NCI-H2227 (cell line): ENCODE measurements around the gene NR2C1.
"Not testable (repeated sequence)": the region's sequence is repeated elsewhere in the genome, so short reads cannot be mapped to it uniquely, and the experiment has no call there.

Source experiments
- DNase-seq: peaks from one replicate; lab custom pipeline; 2025; ENCODE audit not compliant: unreplicated experiment; lab: John Stamatoyannopoulos, UW

NR2C1 gene

DNA sequence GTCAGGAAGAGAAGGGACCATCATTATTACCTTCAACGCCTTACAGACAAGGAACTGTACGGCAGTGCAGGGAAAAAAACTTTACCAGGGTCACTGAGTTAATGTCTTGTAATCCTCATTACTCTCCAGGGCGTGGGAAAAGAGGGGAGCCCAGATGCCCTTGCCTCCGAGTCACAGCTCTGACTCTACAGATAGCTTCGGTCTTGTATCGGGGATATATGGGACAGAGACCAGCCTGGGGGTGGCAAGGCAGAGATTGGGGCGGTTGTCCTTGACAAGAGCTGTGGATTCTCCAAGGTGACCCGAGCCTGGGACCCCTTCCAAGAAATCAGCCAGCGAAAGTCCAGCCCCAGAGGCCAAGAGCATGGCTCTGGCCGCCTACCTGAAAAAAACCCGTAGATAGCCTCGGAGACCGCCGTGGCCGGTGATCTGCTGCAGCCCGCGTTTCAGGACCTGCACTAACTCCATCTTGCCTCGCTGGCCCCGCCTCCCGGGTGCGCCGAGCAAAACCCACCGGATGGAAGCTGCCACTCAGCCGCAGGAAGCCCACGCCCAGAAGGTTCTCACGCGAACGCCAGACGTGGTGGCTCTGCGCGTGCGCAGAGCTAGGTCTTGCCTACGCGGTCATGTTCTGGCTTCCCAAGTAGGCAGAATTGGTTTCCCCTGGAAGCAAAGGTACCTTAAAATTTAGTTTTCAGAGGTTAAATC lies 70.1 kb downstream of the NR2C1 start, which contains the start of gene NDUFA12:
TSS of gene NDUFA12 (minus strand) at position 485 of the 708 bp plus-strand sequence. CDS start at position 468, 17 bp downstream.
- peak; percentile 99 for DNase-seq

DNA sequence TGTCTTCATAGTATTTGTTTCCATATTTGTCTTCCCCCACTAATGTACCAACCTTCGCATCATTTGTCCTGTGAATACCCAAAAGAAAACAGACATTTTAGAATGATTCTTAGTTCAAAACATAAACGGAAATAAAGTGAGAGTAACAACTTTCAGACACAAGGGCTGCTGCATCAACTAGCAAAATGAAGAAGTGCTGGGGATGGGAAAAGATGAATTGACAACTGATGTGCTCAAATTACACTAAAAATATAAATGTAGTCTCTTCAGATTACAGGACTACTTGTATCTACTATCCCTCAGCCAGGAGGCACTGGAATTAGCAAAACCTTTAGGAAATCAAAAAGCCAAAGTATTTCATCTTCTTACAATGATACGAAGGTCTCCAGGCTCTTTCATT lies 70.7 kb downstream of the NR2C1 start:
- no peak for DNase-seq

- no peak for DNase-seq
Measured at GRCh38 chr12:94998326-94998725, 75.1 kb downstream of the NR2C1 start.

- DNase-seq: no peak
Measured at GRCh38 chr12:94997726-94998125, 75.7 kb downstream of the NR2C1 start.

- no peak for DNase-seq
Measured at GRCh38 chr12:94997061-94997460, 76.4 kb downstream of the NR2C1 start.

- no peak for DNase-seq
Measured at GRCh38 chr12:94994312-94994711, 79.1 kb downstream of the NR2C1 start.

DNA sequence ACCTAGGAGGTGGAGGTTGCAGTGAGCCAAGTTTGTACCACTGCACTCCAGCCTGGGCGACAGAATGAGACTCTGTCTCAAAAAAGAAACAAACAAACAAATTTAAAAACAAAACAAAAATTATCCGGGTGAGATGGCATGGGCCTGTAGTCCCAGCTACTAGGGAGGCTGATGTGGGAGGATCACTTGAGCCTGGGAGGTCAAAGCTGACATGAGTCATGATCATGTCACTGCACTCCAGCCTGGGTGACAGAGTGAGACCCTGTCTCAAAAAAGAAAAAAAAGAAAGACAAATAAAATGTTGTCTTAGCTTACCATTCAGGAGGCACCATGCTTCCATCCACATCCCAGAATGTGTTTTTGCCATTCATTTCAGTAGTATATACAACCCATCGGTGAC lies 79.6 kb downstream of the NR2C1 start:
- not testable (repeated sequence) for DNase-seq

- no peak for DNase-seq
Measured at GRCh38 chr12:94990222-94990621, 83.2 kb downstream of the NR2C1 start.

DNA sequence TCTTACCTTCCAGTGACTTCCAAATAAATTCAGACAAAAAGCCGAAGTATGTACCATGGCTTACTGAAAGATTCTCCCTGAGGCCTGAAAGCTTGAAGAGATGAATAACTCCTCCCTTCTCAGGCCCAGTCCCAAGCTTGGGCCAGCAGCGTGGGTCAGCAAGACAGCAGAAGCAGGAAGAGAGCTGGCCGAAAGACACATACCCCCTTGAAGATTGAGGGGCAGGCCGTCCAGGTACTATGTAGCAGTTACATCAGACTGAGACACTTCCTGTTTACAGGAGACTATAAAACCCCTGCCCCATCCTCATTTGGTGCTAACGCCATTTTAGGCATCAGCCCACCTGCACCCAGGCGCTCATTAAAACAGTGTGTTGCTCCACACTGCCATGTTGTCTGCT lies 84.9 kb downstream of the NR2C1 start:
- DNase-seq: no peak

DNA sequence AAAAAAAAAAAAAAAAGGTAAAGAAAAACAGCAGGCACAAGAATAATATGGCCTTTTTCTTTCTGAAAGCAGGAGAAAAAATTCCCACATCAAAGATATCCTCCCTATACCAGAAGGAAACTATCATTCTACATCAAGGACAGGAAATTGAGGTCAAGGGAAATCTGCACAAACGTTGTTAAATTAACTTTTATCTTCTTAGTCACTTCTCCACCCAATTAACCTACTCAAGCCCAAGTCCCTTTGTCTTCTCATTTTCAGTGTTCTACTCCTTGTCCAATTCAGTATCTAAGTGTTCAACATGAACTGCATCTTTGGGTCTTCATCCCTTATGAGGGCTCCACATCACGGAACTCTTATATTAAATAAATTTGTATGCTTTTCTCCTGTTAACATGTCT lies 85.6 kb downstream of the NR2C1 start:
- DNase-seq: no peak

GRCh38 chr12:94987076-94987669 lies 86.2 kb downstream of the NR2C1 start:
- no peak for DNase-seq

DNA sequence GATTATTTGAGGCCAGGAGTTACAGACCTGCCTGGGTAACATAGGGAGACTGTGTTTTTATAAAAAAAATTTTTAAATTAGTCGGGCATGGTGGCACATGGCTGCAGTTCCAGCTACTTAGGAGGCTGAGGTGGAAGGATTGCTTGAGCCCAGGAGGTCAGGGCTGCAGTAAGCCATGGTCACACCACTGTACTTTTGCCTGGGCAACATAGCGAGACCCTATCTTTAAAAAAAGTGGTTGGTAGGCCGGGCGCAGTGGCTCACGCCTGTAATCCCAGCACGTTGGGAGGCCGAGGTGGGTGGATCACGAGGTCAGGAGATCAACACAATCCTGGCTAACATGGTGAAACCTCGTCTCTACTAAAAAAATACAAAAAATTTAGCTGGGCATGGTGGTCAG lies 88.3 kb downstream of the NR2C1 start:
- DNase-seq: not testable (repeated sequence)

DNA sequence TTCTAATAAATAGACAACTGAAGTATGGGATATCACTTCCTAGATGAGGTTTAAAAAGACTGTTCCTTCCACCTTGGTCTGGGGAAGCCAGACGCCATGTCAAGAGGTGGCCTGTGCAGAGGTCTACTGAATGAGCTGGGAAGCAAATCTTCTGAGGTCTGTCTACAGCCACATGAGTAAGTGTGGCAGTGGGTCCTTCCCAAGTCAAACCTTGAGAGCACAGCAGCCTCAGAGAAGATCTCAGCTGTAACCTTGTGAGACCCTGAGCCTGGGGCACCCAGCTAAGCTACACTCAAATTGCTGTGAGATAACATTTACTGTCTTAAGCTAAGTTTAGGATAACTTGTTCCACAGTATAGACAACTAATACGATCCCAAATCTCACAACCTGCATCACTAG lies 90.1 kb downstream of the NR2C1 start:
- DNase-seq: no peak

GRCh38 chr12:94982456-94982855 lies 91.0 kb downstream of the NR2C1 start:
- no peak for DNase-seq

DNA sequence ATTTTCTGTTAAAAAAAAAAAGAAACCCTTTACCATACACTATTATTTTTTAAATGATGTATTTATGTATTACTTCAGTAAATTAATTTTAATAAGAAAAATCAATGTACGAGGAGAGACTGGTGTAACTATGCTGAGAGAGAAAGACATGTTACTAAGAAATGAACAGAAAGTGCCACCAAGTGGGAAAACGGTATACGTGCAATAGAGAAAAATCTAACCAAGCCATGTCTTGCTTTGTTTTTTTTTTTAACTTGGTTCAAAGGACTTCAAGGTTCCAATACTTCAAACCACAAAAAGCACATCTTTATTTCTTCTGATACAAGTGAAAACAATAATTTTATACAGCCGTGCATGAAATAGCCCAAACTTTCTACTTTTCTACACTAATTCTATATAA lies 92.8 kb downstream of the NR2C1 start:
- DNase-seq: peak; percentile 22

DNA sequence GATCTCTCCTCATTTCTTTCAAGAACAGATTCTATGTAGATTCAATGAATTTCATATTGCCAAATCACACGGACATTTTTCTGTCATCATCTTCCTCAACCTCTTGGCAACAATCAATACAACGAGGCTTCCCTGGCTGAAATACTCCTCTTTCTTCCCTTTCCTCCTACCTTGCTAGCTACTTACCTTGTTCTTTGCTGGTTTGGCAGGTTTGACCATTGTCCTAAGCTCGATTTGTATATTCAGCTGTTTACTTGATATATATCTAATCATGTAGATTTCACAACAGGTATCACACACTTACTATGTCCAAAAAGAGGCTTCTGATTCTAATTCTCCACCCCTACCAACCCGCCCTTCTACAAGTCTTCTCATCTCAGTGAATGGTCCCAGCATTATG lies 93.5 kb downstream of the NR2C1 start:
- no peak for DNase-seq

GRCh38 chr12:94977766-94978468 lies 95.5 kb downstream of the NR2C1 start:
- no peak for DNase-seq

DNA sequence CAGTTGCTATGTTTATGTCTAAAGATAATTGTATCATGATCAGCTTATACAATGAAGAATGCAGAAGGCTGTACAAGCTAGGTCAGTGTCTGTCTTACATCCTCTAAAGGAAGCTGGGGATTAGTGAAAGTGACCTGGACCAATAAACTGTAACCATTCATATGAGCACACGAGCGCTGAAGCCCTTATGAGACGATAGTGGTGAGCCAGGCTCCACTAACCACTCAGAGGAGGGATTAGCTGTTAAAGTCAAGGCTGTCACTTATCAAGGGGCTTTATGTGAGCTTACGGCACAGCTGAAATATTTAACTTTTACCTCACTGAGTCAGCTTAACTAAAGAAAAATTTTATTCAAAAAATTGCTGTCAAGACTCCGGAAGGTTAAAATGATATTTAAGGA lies 100.2 kb downstream of the NR2C1 start:
- DNase-seq: no peak

DNA sequence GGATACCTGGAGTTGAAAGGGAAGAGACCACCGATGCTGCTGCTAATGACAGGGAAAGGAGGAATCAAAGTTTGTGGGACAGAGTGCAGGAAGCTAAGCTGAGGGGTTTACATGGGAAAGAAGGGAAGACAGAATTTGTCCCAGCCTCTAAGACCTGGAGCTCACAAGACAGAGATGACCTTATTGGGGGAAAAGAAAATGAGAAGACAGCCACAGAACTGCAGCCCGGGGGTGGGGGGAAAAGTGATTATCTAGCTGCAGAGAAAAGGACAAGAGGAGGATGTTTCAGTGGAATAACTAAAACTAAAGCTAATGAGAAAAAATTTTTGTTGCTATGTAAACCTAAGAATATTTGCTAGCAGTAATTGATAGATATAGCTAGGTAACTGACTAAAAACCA lies 100.6 kb downstream of the NR2C1 start:
- DNase-seq: no peak

GRCh38 chr12:94971923-94972322 lies 101.5 kb downstream of the NR2C1 start:
- no peak for DNase-seq

DNA sequence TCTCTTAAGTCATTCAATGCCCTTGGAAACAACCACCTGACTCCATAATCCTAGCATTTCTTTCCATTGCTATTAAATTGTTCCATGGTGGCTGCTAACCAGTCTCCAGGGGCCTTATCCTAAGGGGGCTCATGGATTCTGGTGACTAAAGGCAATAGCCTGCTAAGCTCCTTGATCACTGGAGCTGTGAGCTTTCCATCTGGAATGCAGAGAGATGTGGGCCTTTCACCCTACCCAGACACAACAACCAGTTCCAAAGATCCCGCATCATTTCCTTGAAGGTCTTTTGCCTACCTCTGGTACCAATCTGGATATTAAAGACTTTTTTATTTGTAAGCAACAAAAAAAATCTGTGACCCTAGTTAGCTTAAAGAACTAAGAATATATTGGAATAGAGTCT lies 102.9 kb downstream of the NR2C1 start:
- no peak for DNase-seq
